GM23338 (cell line): ENCODE measurements around the gene COPS2.

Experiments used
- CTCF ChIP-seq, 2 experiments: fragments of 200-600 bp in 1 of 2; sonication (generic) in 1 of 2; conservative IDR thresholded peaks; 2 replicates each; pipeline versions ENCODE4 v1.5.1 to v1.6.1; 2016 to 2017; ENCODE audit warnings: antibody characterized with exemption in 2 of 2, low read depth in 2 of 2, mild to moderate bottlenecking in 2 of 2, moderate library complexity in 1 of 2
- EZH2 ChIP-seq: fragments of 200-600 bp; sonication (generic); IDR thresholded peaks from one replicate; pipeline ENCODE4 v1.8.0; 2017; ENCODE audit warnings: antibody characterized with exemption, mild to moderate bottlenecking, low read depth; ENCODE audit not compliant: unreplicated experiment
- EZH2phosphoT487 ChIP-seq: fragments of 200-600 bp; sonication (generic); IDR thresholded peaks from one replicate; pipeline ENCODE4 v1.8.1; 2018; ENCODE audit warnings: antibody characterized with exemption; ENCODE audit not compliant: unreplicated experiment
- JUNB ChIP-seq: IDR thresholded peaks from one replicate; pipeline ENCODE4 v1.6.1; 2016; ENCODE audit warnings: antibody characterized with exemption; ENCODE audit not compliant: unreplicated experiment
- POLR2AphosphoS5 ChIP-seq: IDR thresholded peaks from 2 replicates; pipeline ENCODE4 v1.6.1; 2016; ENCODE audit warnings: antibody characterized with exemption, low read depth
- REST ChIP-seq: IDR thresholded peaks from one replicate; pipeline ENCODE4 v1.6.1; 2018; ENCODE audit warnings: antibody characterized with exemption; ENCODE audit not compliant: unreplicated experiment

- TF ChIP-seq CTCF (conservative IDR thresholded peaks at IDR 0.05; ENCODE audit: low read depth in 2 of 2) (no peak), EZH2 (no peak), JUNB (no peak), POLR2AphosphoS5 (no peak), EZH2phosphoT487 (no peak), REST (no peak)
Observed at GRCh38 chr15:49135342-49135857, 20.0 kb downstream of the COPS2 start.
